ENCODE measurements around the gene MAP4K3.
"Not testable (repeated sequence)": the region's sequence is repeated elsewhere in the genome, so short reads cannot be mapped to it uniquely, and the experiment has no call there.

MAP4K3 gene

GRCh38 chr2:39335930-39336329, 101.2 kb downstream of the MAP4K3 start:
- no peak for DNase-seq (ENCODE audit: extremely low read depth, low read depth)
- no peak for TF ChIP-seq CTCF (IDR thresholded peaks at IDR 0.05; ENCODE audit: low read depth, low read length)

GRCh38 chr2:39334978-39335377, 102.1 kb downstream of the MAP4K3 start:
- DNase-seq (ENCODE audit: extremely low read depth, low read depth), result no peak
- no peak for TF ChIP-seq CTCF (IDR thresholded peaks at IDR 0.05; ENCODE audit: low read depth, low read length)

GRCh38 chr2:39334529-39334928, 102.6 kb downstream of the MAP4K3 start:
- no peak for TF ChIP-seq CTCF (IDR thresholded peaks at IDR 0.05; ENCODE audit: low read depth, low read length)
- no peak for DNase-seq (ENCODE audit: extremely low read depth, low read depth)

GRCh38 chr2:39326644-39327043, 110.4 kb downstream of the MAP4K3 start:
- DNase-seq (ENCODE audit: extremely low read depth, low read depth), result no peak
- TF ChIP-seq CTCF (IDR thresholded peaks at IDR 0.05; ENCODE audit: low read depth, low read length), result no peak

- DNase-seq (ENCODE audit: extremely low read depth, low read depth), result no peak
- TF ChIP-seq CTCF (IDR thresholded peaks at IDR 0.05; ENCODE audit: low read depth, low read length), result no peak
Measured at GRCh38 chr2:39325966-39326365, 111.1 kb downstream of the MAP4K3 start.

- not testable (repeated sequence) for DNase-seq (ENCODE audit: extremely low read depth, low read depth)
Measured at GRCh38 chr2:39321056-39322035, 115.7 kb downstream of the MAP4K3 start.

GRCh38 chr2:39320162-39320561, 116.9 kb downstream of the MAP4K3 start:
- DNase-seq (ENCODE audit: extremely low read depth, low read depth), result no peak
- TF ChIP-seq CTCF (IDR thresholded peaks at IDR 0.05; ENCODE audit: low read depth, low read length), result no peak

Measured in AG09319 (cell line).